A549 (cell line): ENCODE results near the gene ARID3A. TPM values are rescaled to one million over a fixed set of nuclear protein-coding genes. Genes with fewer than 3 reads are reported as not detected.
A peak's percentile ranks its signal among the peaks of the same experiment; 100 is the strongest.

Source experiments
- ATAC-seq, 2 experiments: fragments of 200-7000 bp in 1 of 2; fragments of >200 bp in 1 of 2; cut with Nextera tagmentation in 1 of 2; cut with Tn5 transposase in 1 of 2; 3 replicates each; pipeline versions ENCODE4 v1.8.0 to v1.9.1; 2018 to 2020; ENCODE audit warnings: mild to moderate bottlenecking in 1 of 2, moderate library complexity in 1 of 2
- CTCF ChIA-PET: fragments of 300-600 bp; sonication (Branson Sonifier 250); formaldehyde crosslinking; extraction: SDS; loops from one replicate; lab custom pipeline; 2021; ENCODE audit warnings: antibody characterized with exemption, inconsistent platforms; lab: Yijun Ruan, JAX
- POLR2A ChIA-PET: fragments of 350-600 bp; formaldehyde crosslinking; extraction: SDS; loops from one replicate; lab custom pipeline; 2021; ENCODE audit warnings: antibody characterized with exemption, inconsistent platforms; lab: Yijun Ruan, JAX
- DNase-seq, 2 experiments: peaks; one replicate each; pipeline versions ENCODE4 v3.0.0 to v3.0.0-alpha.2; 2011 to 2016; ENCODE audit warnings: low read depth in 1 of 2, low spot score in 1 of 2
- FAIRE-seq: peaks from 2 replicates; lab custom pipeline; 2011; peaks lifted over from hg19 to GRCh38; lab: Jason Lieb, UNC
- H3K27ac ChIP-seq, 2 experiments: fragments of >200 bp; sonication (Bioruptor Twin); formaldehyde crosslinking; 3 replicates each; pipeline ENCODE4 v1.5.1; 2016 to 2017
- H3K4me1 ChIP-seq: fragments of >200 bp; sonication (Bioruptor Twin); formaldehyde crosslinking; 3 replicates; pipeline ENCODE4 v1.6.1; 2016
- H3K4me2 ChIP-seq: fragments of >200 bp; sonication (Bioruptor Twin); formaldehyde crosslinking; 3 replicates; pipeline ENCODE4 v1.6.1; 2016
- H3K4me3 ChIP-seq: fragments of >200 bp; sonication (Bioruptor Twin); formaldehyde crosslinking; 3 replicates; pipeline ENCODE4 v1.5.1; 2016
- H3K9me3 ChIP-seq: fragments of >200 bp; sonication (Bioruptor Twin); formaldehyde crosslinking; 3 replicates; pipeline ENCODE4 v1.6.1; 2016
- BHLHE40 ChIP-seq: IDR thresholded peaks from 2 replicates; pipeline ENCODE4 v1.6.1; 2012; ENCODE audit warnings: low read depth, low read length, inconsistent platforms
- EHF ChIP-seq: fragments of 250-450 bp; sonication (Bioruptor Pico); IDR thresholded peaks from 2 replicates; pipeline ENCODE4 v1.5.0; 2020; ENCODE audit warnings: mild to moderate bottlenecking
- FOXS1 ChIP-seq: fragments of 250-450 bp; sonication (Bioruptor Pico); IDR thresholded peaks from 2 replicates; pipeline ENCODE4 v1.5.0; 2020; ENCODE audit warnings: mild to moderate bottlenecking, moderate library complexity
- GATA3 ChIP-seq: IDR thresholded peaks from 2 replicates; pipeline ENCODE4 v1.6.1; 2012; ENCODE audit warnings: borderline replicate concordance
- HOXB13 ChIP-seq: fragments of 250-450 bp; sonication (Bioruptor Pico); IDR thresholded peaks from 2 replicates; pipeline ENCODE4 v1.5.0; 2020; ENCODE audit warnings: low read depth, mild to moderate bottlenecking, moderate library complexity
- JUN ChIP-seq, 2 experiments: fragments of >200 bp; sonication (Bioruptor Twin); formaldehyde crosslinking; IDR thresholded peaks; 2 replicates in 1 of 2; 3 replicates in 1 of 2; pipeline ENCODE4 v1.6.1; 2016 to 2017
- NFE2L2 ChIP-seq: fragments of 150-350 bp; conservative IDR thresholded peaks from 2 replicates; pipeline ENCODE4 v1.6.1; 2014; ENCODE audit warnings: low read length
- NR3C1 ChIP-seq: fragments of >200 bp; sonication (Bioruptor Twin); formaldehyde crosslinking; IDR thresholded peaks from 3 replicates; pipeline ENCODE4 v1.6.1; 2017
- PHF8 ChIP-seq: fragments of 200-600 bp; sonication (generic); IDR thresholded peaks from 2 replicates; pipeline ENCODE4 v1.6.1; 2016; ENCODE audit warnings: low read depth, mild to moderate bottlenecking, antibody characterized with exemption, moderate library complexity, borderline replicate concordance
- POLR2A ChIP-seq: IDR thresholded peaks from 2 replicates; pipeline ENCODE4 v1.6.1; 2012; ENCODE audit warnings: mild to moderate bottlenecking, low read length
- POLR2AphosphoS2 ChIP-seq: conservative IDR thresholded peaks from 2 replicates; pipeline ENCODE4 v1.6.1; 2012; ENCODE audit warnings: low read length, improper control_type of control experiment, inconsistent platforms
- RAD21 ChIP-seq, 2 experiments: fragments of >200 bp in 1 of 2; sonication (Bioruptor Twin) in 1 of 2; formaldehyde crosslinking in 1 of 2; IDR thresholded peaks in 1 of 2; conservative IDR thresholded peaks in 1 of 2; 2 replicates in 1 of 2; 3 replicates in 1 of 2; pipeline ENCODE4 v1.6.1; 2012 to 2018; ENCODE audit warnings: inconsistent platforms in 1 of 2
- RFX5 ChIP-seq: fragments of 450-650 bp; IDR thresholded peaks from 2 replicates; pipeline ENCODE4 v1.7.1; 2014; ENCODE audit warnings: antibody characterized with exemption, mild to moderate bottlenecking, moderate library complexity
- TFCP2L1 ChIP-seq: fragments of 250-450 bp; sonication (Bioruptor Pico); IDR thresholded peaks from 2 replicates; pipeline ENCODE4 v1.5.0; 2021; ENCODE audit warnings: mild to moderate bottlenecking
- ZC3H11A ChIP-seq: fragments of 450-650 bp; IDR thresholded peaks from 2 replicates; pipeline ENCODE4 v1.6.1; 2014; ENCODE audit warnings: antibody characterized with exemption, mild to moderate bottlenecking
- WGBS: methylation state at CpG from one replicate; pipeline ENCODE4 v1.1.6; 2017; ENCODE audit errors: missing lambda C conversion rate; 5-methylcytosine and 5-hydroxymethylcytosine counted together
- polyA plus RNA-seq, 4 experiments: library from polyadenylated mRNA; depleted of rRNA in 3 of 4; stranded (reverse); fragments of >200 nt; fragmentation: RNase III in 1 of 4; extraction: RNeasy Plus Mini Kit Qiagen cat#74134 plus additional on column Dnase treatment in 1 of 4; gene quantifications; 2 replicates in 3 of 4; 3 replicates in 1 of 4; pipeline ENCODE4 v1.2.3, GENCODE V29; 2011 to 2017
- TF ChIP-seq, protein P1 (sequence below): fragments of 200-600 bp; sonication (generic); IDR thresholded peaks from 2 replicates; pipeline ENCODE4 v1.6.1; 2016; ENCODE audit warnings: antibody characterized with exemption, mild to moderate bottlenecking, moderate library complexity

The ARID3A gene
- polyA plus RNA-seq, 2 of the 4 experiments (the other 2 are of a cell fraction), result 3.3 to 6.1 TPM

DNA sequence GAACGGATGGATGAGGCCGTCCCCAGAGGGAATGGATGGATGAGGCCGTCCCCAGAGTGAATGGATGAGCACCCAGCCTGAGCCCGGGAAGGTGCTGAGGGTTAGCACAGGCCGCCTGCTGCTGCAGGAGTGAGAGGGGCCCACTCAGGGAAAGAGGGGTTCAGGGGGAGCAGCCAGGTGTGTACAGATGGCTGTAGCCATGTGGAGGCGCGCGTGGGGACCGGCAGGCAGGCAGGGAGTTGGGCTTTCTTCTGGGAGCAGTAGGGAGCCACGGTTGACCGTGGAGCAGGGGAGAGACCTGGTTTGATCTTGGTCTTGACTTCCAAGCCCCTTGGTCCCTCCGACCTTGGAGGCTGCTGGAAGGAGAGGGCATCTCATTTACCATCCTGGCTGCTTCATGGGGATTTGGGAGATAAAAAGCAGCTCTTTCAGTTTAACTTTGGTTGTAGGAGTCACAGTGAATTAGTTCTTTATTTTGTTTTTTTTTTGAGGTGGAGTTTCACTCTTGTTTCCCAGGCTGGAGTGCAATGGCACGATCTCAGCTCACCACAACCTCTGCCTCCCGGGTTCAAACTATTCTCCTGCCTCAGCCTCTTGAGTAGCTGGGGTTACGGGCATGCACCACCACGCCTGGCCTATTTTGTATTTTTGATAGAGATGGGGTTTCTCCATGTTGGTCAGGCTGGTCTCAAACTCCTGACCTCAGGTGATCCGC is 24.7 kb downstream of the ARID3A start (continued):
- TF ChIP-seq NR3C1 (no peak), JUN (IDR thresholded peaks at IDR 0.05) (no peak), NFE2L2 (no peak), FOXS1 (CRISPR knock-in tag) (no peak), GATA3 (no peak), BHLHE40 (no peak), RFX5 (no peak)

DNA sequence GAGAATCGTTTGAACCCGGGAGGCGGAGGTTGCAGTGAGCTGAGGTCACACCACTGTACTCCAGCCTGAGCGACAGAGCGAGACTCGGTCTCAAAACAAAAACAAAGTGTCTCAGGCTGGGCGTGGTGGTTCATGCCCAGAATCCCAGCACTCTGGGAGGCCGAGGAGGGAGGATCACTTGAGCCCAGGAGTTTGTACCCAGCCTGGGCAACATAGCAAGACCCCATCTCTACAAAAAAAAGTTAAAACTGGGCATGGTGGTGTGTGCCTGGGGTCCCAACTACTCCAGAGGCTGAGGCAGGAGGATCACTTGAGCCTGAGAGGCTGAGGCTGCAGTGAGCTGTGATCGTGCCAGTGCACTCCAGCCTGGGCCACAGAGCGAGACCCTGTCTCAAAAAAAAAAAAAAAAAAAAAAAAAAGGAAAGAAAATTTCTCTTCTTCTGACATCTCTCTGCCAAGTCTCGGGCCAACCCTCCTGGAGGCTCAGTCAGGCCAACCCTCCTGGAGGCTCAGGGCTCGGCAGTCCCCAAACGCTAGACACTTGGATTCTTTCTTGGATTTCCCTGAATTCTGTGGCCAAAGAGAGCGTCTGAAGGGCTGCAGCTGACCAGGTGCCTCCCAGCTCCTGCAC is 26.3 kb downstream of the ARID3A start:
- DNase-seq, result no peak
- no peaks in the 10 kb centered on the region for H3K9me3 ChIP-seq
- TF ChIP-seq, protein P1, sequence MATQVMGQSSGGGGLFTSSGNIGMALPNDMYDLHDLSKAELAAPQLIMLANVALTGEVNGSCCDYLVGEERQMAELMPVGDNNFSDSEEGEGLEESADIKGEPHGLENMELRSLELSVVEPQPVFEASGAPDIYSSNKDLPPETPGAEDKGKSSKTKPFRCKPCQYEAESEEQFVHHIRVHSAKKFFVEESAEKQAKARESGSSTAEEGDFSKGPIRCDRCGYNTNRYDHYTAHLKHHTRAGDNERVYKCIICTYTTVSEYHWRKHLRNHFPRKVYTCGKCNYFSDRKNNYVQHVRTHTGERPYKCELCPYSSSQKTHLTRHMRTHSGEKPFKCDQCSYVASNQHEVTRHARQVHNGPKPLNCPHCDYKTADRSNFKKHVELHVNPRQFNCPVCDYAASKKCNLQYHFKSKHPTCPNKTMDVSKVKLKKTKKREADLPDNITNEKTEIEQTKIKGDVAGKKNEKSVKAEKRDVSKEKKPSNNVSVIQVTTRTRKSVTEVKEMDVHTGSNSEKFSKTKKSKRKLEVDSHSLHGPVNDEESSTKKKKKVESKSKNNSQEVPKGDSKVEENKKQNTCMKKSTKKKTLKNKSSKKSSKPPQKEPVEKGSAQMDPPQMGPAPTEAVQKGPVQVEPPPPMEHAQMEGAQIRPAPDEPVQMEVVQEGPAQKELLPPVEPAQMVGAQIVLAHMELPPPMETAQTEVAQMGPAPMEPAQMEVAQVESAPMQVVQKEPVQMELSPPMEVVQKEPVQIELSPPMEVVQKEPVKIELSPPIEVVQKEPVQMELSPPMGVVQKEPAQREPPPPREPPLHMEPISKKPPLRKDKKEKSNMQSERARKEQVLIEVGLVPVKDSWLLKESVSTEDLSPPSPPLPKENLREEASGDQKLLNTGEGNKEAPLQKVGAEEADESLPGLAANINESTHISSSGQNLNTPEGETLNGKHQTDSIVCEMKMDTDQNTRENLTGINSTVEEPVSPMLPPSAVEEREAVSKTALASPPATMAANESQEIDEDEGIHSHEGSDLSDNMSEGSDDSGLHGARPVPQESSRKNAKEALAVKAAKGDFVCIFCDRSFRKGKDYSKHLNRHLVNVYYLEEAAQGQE, result no peak
- TF ChIP-seq ZC3H11A (no peak), TFCP2L1 (CRISPR knock-in tag) (no peak), POLR2AphosphoS2 (no peak), RFX5 (no peak), HOXB13 (CRISPR knock-in tag) (no peak)
- peak overlapping the region in 1 of 2 experiments; percentile 71; a peak in 3 of 6 replicates for H3K27ac ChIP-seq
- no peak overlapping the region for H3K4me3 ChIP-seq
- CTCF ChIA-PET, result interaction anchor here (0.6 kb wide), 1 partner anchor 44 kb away, joined by 3 read pairs; no protein-coding TSS in a partner anchor
- 77% methylated on average over 14 of the region's 14 CpGs for WGBS
- peak overlapping the region; percentile 41; the same call in 2 of the 3 replicates for H3K4me2 ChIP-seq
- ATAC-seq, result no peak
- no peak for FAIRE-seq
- H3K4me1 ChIP-seq, result peaks cover 25% of the 10 kb centered on the region
- POLR2A ChIA-PET, result no interaction called here

DNA sequence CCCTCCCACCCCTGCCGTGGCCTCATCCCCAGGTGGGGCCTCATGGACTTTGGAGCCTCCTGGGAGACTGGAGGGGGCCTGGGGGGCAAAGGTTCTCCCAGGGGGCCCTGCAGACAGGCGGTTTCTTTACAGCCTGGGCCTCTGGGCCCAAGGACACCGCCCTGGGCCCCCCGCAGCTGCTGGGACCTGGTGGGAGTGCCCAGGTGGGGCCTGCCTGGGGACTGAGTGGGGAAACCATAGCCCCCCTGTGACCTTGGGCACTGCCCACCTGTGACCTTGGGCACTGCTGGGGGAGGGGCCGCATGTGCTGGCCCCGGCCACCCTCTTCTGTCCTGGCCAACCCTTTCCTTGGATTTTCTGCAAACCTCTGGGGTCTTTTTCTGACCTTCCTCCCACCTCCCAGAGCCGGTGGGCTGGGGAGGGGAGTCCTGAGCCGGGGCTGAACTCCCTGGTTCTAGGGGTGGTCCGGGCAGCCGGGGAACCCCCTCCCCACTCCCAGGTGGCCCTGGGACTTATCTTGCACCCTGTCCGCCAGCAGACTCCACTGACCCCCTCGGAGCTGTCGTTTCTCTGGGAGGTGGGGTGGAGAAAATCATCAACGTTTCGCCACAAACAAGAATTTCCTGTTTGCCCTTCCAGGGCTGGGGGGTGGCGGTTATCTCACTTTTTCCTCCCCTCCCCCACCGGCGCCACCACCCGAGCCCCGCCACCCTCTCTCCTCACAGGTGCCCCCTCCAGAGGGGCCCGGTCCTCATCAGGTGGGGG is 27.0 kb downstream of the ARID3A start:
- ChIA-PET POLR2A (no interaction called here), CTCF (interaction anchor here (0.6 kb wide), 1 partner anchor 43 kb away, joined by 3 read pairs; no protein-coding TSS in a partner anchor)
- Histone ChIP-seq H3K27ac (peak overlapping the region in 1 of 2 experiments; percentile 71; a peak in 3 of 6 replicates), H3K4me1 (peaks cover 26% of the 10 kb centered on the region), H3K4me2 (peak overlapping the region; percentile 41), H3K9me3 (no peaks in the 10 kb centered on the region), H3K4me3 (no peak overlapping the region)
- DNase-seq (no peak), ATAC-seq (no peak), FAIRE-seq (no peak)
- 41% methylated on average over 13 of the region's 21 CpGs for WGBS
- TF ChIP-seq POLR2A (no peak), PHF8 (no peak), EHF (CRISPR knock-in tag) (no peak), RAD21 (conservative IDR thresholded peaks at IDR 0.05 in 1 of 2, IDR thresholded peaks at IDR 0.05 in 1 of 2) (no peak)
